ENCODE data around the gene CLRN1. TPM values are rescaled to one million over a fixed set of nuclear protein-coding genes. Genes with fewer than 3 reads are reported as not detected.

CLRN1 gene
- total RNA-seq, 4 donors from 2014 or later: not detected

DNA sequence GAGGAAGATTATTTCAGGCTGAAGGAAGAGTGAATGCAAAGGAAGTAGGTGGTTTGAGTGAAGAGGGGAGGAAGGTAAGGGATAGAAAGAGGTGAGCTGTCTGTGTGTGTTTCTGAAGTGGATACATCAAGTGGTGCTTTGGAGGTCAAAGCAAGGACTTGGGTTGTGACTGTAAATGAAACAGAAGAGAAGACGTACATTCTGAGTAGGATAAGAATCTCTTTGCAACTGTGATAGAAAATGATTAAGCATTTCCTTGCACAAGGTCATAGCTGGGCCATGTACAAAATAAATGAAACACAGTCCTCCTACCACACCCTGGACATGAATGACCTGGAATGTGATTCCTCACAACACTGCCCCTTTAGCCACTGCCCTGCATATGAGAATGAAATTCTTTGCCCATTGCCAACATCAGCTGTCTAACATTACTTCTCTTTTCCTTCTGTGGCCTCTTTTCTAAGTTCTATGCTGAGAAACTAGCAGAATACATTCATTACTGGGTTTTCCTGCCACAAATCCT, 39.0 kb downstream of the CLRN1 start:
- WGBS, 2 donors: 4 to 40% methylated on average over 1 of the region's 1 CpG
- DNase-seq: no peak
- TF ChIP-seq, protein P1, sequence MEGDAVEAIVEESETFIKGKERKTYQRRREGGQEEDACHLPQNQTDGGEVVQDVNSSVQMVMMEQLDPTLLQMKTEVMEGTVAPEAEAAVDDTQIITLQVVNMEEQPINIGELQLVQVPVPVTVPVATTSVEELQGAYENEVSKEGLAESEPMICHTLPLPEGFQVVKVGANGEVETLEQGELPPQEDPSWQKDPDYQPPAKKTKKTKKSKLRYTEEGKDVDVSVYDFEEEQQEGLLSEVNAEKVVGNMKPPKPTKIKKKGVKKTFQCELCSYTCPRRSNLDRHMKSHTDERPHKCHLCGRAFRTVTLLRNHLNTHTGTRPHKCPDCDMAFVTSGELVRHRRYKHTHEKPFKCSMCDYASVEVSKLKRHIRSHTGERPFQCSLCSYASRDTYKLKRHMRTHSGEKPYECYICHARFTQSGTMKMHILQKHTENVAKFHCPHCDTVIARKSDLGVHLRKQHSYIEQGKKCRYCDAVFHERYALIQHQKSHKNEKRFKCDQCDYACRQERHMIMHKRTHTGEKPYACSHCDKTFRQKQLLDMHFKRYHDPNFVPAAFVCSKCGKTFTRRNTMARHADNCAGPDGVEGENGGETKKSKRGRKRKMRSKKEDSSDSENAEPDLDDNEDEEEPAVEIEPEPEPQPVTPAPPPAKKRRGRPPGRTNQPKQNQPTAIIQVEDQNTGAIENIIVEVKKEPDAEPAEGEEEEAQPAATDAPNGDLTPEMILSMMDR (IDR thresholded peaks at IDR 0.05): no peak
- no peak for TF ChIP-seq POLR2A (IDR thresholded peaks at IDR 0.05)

DNA sequence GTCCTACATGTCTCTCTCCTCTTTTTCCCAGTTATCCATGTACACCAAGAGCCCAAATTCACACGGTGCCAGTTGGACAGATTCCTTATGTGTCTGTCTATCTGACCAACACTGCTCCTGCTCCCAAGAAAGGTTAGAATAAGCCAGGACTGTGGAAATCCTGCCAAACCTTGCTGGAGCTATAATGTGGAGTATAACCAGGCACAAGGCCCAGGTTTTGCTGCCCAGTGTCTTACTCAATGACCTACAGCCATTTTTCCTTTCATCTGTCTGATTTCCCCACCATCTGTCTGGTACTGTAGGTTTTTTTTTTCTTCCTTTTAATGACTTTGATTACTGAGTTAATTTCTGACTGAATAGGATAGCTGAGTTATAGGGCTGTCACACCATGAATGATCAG, 40.8 kb downstream of the CLRN1 start:
- Histone ChIP-seq H3K4me3 (replicated peaks in 1 of 3) (no peak overlapping the region), H3K27me3 (no peaks in the 10 kb centered on the region), H3K27ac (no peak overlapping the region), H3K36me3 (no peaks in the 10 kb centered on the region), H3K4me1 (peaks cover 0 to 5% of the 10 kb centered on the region in 2 donors), H3K9me3 (no peaks in the 10 kb centered on the region)
- intact Hi-C loops (cut with DNase I): no loop called here
- TF ChIP-seq, protein P1 (IDR thresholded peaks at IDR 0.05): no peak
- no peak for TF ChIP-seq POLR2A (IDR thresholded peaks at IDR 0.05)
- no peak for DNase-seq
- 71 to 84% methylated on average over 1 of the region's 1 CpG for WGBS, 2 donors

More for the DNA sequence above, 39.0 kb downstream of the CLRN1 start:
- H3K27me3 ChIP-seq: no peaks in the 10 kb centered on the region
- no peak overlapping the region for H3K27ac ChIP-seq
- no peaks in the 10 kb centered on the region for H3K36me3 ChIP-seq
- no peak overlapping the region for H3K4me3 ChIP-seq (replicated peaks in 1 of 3)
- intact Hi-C loops (cut with DNase I): no loop called here
- H3K4me1 ChIP-seq: peaks cover 0 to 5% of the 10 kb centered on the region in 2 donors
- H3K9me3 ChIP-seq: no peaks in the 10 kb centered on the region

DNA sequence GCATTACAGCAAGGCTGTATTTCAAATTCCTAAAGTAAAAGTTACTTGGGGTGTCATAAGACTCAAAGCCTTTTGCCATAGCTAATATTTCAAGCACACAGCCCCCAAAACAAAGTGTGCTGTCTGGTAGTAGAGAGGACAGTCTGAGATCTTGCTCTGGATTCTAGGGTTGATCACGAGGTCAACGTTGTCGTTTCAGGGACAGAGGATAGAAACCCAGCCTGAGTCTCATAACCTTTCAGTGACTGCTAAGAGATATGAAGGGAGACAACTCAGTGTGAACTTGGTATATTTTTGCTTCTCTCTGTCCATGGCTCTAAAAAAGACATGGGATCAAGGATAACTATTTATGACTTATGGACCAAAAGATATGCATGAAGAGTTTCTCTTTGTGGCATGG, 41.7 kb downstream of the CLRN1 start:
- Histone ChIP-seq H3K4me3 (replicated peaks in 1 of 3) (no peak overlapping the region), H3K36me3 (no peaks in the 10 kb centered on the region), H3K9me3 (no peaks in the 10 kb centered on the region), H3K4me1 (peaks cover 0 to 5% of the 10 kb centered on the region in 2 donors), H3K27me3 (no peaks in the 10 kb centered on the region), H3K27ac (no peak overlapping the region)
- WGBS, 2 donors: 43 to 57% methylated on average over 3 of the region's 3 CpGs
- TF ChIP-seq POLR2A (IDR thresholded peaks at IDR 0.05): no peak
- TF ChIP-seq, protein P1 (IDR thresholded peaks at IDR 0.05): no peak
- intact Hi-C loops (cut with DNase I): no loop called here
- DNase-seq: no peak

DNA sequence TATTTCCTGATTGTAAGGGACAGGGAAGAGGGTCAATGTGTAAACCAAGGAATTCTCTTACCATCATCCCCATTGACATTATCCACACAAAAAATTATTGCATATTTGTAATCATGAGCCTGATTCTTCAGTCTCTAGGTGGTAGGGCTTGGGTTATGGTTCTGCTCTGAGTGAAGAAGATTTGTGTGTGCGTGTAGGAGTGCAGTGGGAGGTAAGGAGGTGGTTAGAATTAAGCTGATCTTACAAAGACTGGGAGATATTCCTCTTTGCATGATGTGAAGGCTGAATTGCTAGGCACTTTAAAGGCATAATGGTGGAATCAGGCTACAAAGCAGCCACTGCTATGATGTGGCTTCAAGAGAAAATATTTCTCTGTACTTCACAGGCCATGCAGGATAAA, 44.3 kb downstream of the CLRN1 start:
- no peak for TF ChIP-seq POLR2A (IDR thresholded peaks at IDR 0.05)
- TF ChIP-seq, protein P1 (IDR thresholded peaks at IDR 0.05): no peak
- no peak for DNase-seq
- H3K4me3 ChIP-seq (replicated peaks in 1 of 3): no peak overlapping the region
- H3K27me3 ChIP-seq: no peaks in the 10 kb centered on the region
- H3K27ac ChIP-seq: no peak overlapping the region
- intact Hi-C loops (cut with DNase I): loop anchor here (5.0 kb wide), 1 partner anchor 219 kb away; no protein-coding TSS in a partner anchor
- WGBS, 2 donors: 96 to 100% methylated on average over 1 of the region's 1 CpG
- H3K4me1 ChIP-seq: peaks cover 0 to 5% of the 10 kb centered on the region in 2 donors
- no peaks in the 10 kb centered on the region for H3K9me3 ChIP-seq
- no peaks in the 10 kb centered on the region for H3K36me3 ChIP-seq

DNA sequence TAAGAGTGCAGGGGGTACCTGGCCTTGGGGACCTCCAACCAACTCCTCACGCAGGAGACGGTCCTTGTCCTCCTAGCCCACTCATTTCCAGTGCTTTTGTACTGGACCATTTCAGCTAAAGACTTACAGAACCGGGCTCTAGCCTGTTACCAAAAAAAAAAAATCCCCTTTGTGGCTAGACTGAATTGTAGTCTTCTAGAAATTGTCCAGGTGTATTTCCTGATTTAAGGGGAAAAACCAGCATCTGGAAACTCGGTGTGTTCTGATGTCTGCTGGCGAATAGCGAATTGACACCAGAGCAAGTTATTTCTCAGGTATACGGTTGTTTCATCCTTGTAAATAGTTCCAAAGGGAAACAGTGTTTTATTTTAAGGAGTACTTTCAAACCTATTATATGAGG, 46.2 kb downstream of the CLRN1 start:
- TF ChIP-seq, protein P1 (IDR thresholded peaks at IDR 0.05): no peak
- no peak for TF ChIP-seq POLR2A (IDR thresholded peaks at IDR 0.05)
- H3K27me3 ChIP-seq: no peaks in the 10 kb centered on the region
- intact Hi-C loops (cut with DNase I): loop anchor here (5.0 kb wide), 1 partner anchor 221 kb away; no protein-coding TSS in a partner anchor
- H3K27ac ChIP-seq: no peak overlapping the region
- H3K36me3 ChIP-seq: no peaks in the 10 kb centered on the region
- H3K4me1 ChIP-seq: peaks cover 0 to 5% of the 10 kb centered on the region in 2 donors
- 80 to 82% methylated on average over 7 of the region's 7 CpGs for WGBS, 2 donors
- H3K9me3 ChIP-seq: no peaks in the 10 kb centered on the region
- H3K4me3 ChIP-seq (replicated peaks in 1 of 3): no peak overlapping the region
- no peak for DNase-seq

All from thyroid gland (tissue), 4 donors.